ENCODE data around the gene POSTN.

The POSTN gene

DNA sequence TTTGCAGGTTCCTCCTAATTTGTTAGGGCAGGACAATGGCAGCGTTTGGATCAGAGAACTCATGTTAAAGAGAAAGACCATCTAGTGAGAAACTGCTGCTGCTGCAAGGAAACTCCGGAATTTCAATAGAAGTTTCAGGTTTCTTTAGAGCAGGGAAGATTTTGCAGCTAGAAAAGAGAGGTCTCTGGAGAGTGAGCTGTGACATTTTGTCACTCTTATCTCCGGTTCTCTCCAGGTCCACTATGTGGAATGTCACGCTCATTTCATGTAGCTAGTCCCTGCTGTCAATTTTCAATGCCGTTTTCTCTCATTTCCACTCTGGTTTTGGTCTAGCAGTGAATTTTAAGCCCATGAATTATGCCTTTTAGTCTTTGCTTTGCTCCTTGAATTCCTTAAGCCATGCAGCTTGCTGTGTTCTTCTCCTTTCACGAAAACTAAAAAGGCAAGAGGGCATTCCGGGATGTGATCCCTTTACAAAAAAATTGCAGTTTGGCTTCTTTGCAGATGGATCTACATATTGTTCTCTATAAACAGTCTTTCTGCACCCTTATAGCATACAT is 46.7 kb upstream of the POSTN start:
- Histone ChIP-seq H3K9me3 (ENCODE audit: insufficient read depth, low read depth, low read length) (no peaks in the 10 kb centered on the region), H3K4me2 (ENCODE audit: low read depth, low read length, poor library complexity, severe bottlenecking) (no peak overlapping the region), H3K79me2 (ENCODE audit: insufficient read depth, low read length) (no peaks in the 10 kb centered on the region), H3K9ac (ENCODE audit: low read depth, low read length, poor library complexity, severe bottlenecking) (no peak overlapping the region), H2AFZ (ENCODE audit: low read length) (no peak overlapping the region), H3F3A (ENCODE audit: low read depth) (no peaks in the 10 kb centered on the region), H3K4me1 (ENCODE audit: insufficient read depth, low read length, poor library complexity, severe bottlenecking) (no peaks in the 10 kb centered on the region), H3K9me2 (replicated peaks; ENCODE audit: low read depth, low read length) (no peaks in the 10 kb centered on the region), H3K27me3 (ENCODE audit: insufficient read depth, low read length, poor library complexity, severe bottlenecking) (no peaks in the 10 kb centered on the region), H4K20me1 (ENCODE audit: insufficient read depth, low read length, poor library complexity, severe bottlenecking) (no peaks in the 10 kb centered on the region), H3K4me3 (ENCODE audit: low read length, poor library complexity, severe bottlenecking) (no peak overlapping the region), H3K36me3 (ENCODE audit: insufficient read depth, low read length) (no peaks in the 10 kb centered on the region)
- TF ChIP-seq CTCF (conservative IDR thresholded peaks at IDR 0.05; ENCODE audit: low read length) (no peak), EZH2phosphoT487 (IDR thresholded peaks at IDR 0.05; ENCODE audit: borderline replicate concordance) (no peak)

DNA sequence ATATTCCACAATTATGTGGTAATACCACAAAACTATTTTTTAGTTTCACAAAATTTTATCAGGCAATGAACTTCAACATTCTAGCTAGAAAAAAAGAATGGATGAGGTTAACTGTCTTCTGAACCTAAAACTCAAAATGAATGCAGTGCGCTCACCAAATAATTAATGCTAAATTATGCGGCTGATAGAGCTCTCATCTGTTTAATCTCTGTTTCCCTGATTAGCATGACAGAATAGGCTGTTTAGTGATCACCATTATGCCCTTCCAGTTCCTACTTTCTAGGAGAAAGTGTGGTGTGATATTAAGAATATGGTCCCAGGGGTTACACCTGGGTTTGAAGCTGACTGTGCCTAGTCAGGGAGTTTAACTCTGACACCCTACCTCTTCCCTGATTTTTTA is 42.8 kb upstream of the POSTN start:
- Histone ChIP-seq H3K27me3 (ENCODE audit: insufficient read depth, low read length, poor library complexity, severe bottlenecking) (no peaks in the 10 kb centered on the region), H3K36me3 (ENCODE audit: insufficient read depth, low read length) (no peaks in the 10 kb centered on the region), H3K9me3 (ENCODE audit: insufficient read depth, low read depth, low read length) (no peaks in the 10 kb centered on the region), H3K79me2 (ENCODE audit: insufficient read depth, low read length) (no peaks in the 10 kb centered on the region), H3K4me1 (ENCODE audit: insufficient read depth, low read length, poor library complexity, severe bottlenecking) (no peaks in the 10 kb centered on the region), H3K4me3 (ENCODE audit: low read length, poor library complexity, severe bottlenecking) (no peak overlapping the region), H3K9ac (ENCODE audit: low read depth, low read length, poor library complexity, severe bottlenecking) (no peak overlapping the region), H3F3A (ENCODE audit: low read depth) (no peaks in the 10 kb centered on the region), H3K4me2 (ENCODE audit: low read depth, low read length, poor library complexity, severe bottlenecking) (no peak overlapping the region), H2AFZ (ENCODE audit: low read length) (no peak overlapping the region), H3K9me2 (replicated peaks; ENCODE audit: low read depth, low read length) (no peaks in the 10 kb centered on the region), H4K20me1 (ENCODE audit: insufficient read depth, low read length, poor library complexity, severe bottlenecking) (no peaks in the 10 kb centered on the region)
- no peak for TF ChIP-seq CTCF (conservative IDR thresholded peaks at IDR 0.05; ENCODE audit: low read length)
- no peak for TF ChIP-seq EZH2phosphoT487 (IDR thresholded peaks at IDR 0.05; ENCODE audit: borderline replicate concordance)

DNA sequence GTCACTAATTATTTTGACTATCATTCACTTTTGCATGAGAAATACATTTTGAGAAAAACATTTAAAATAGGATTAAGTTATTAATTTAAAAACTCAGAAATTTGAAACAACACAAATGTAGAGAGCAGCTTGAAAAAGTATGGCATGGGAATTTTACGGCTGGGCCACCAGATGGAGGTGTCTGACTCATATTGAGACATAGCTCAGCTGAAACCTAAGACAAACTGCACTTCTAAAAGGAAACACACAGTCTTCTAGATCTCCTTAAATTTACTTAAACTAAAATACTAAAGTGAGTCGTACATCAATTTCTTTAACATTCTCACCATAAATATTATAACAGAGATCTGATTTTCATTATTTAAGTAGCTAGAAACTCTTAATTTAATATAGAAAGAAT is 41.9 kb upstream of the POSTN start:
- H3K79me2 ChIP-seq (ENCODE audit: insufficient read depth, low read length), result no peaks in the 10 kb centered on the region
- H3K4me2 ChIP-seq (ENCODE audit: low read depth, low read length, poor library complexity, severe bottlenecking), result no peak overlapping the region
- H3K9ac ChIP-seq (ENCODE audit: low read depth, low read length, poor library complexity, severe bottlenecking), result no peak overlapping the region
- no peaks in the 10 kb centered on the region for H3F3A ChIP-seq (ENCODE audit: low read depth)
- H4K20me1 ChIP-seq (ENCODE audit: insufficient read depth, low read length, poor library complexity, severe bottlenecking), result no peaks in the 10 kb centered on the region
- H3K36me3 ChIP-seq (ENCODE audit: insufficient read depth, low read length), result no peaks in the 10 kb centered on the region
- no peaks in the 10 kb centered on the region for H3K9me2 ChIP-seq (replicated peaks; ENCODE audit: low read depth, low read length)
- H3K4me3 ChIP-seq (ENCODE audit: low read length, poor library complexity, severe bottlenecking), result no peak overlapping the region
- H3K27me3 ChIP-seq (ENCODE audit: insufficient read depth, low read length, poor library complexity, severe bottlenecking), result no peaks in the 10 kb centered on the region
- no peaks in the 10 kb centered on the region for H3K9me3 ChIP-seq (ENCODE audit: insufficient read depth, low read depth, low read length)
- H2AFZ ChIP-seq (ENCODE audit: low read length), result no peak overlapping the region
- H3K4me1 ChIP-seq (ENCODE audit: insufficient read depth, low read length, poor library complexity, severe bottlenecking), result no peaks in the 10 kb centered on the region
- no peak for TF ChIP-seq CTCF (conservative IDR thresholded peaks at IDR 0.05; ENCODE audit: low read length)
- no peak for TF ChIP-seq EZH2phosphoT487 (IDR thresholded peaks at IDR 0.05; ENCODE audit: borderline replicate concordance)
